ENCODE measurements around the gene NUS1.

DNA sequence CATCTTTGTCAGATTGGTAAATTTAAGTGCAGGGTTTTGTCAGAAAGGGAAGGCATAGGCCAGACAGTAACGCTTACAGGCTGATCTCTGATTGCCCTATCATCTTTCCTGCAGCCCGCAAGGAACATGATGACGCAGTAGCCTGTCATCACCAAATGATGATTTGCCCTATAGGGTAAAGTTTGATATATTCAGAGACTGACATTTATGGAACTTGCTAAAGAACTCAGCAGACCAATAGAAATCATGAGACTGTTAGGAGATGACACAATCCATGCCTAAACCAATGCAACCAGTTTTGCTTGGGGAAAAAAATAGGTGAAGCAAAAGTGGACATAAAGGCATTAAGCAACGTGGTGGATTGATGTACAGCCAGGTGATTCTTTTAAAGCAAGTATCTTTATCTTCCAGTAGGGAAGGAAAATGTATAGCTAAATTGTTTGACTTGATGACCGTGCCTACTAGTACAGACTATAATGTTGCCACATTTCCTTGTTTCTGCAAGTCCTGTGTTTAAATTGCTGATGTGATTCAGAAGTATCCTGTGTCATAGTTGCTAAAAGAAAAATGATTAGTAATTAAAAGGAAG, 2.4 kb downstream of the NUS1 start:
- TF ChIP-seq, protein P1, sequence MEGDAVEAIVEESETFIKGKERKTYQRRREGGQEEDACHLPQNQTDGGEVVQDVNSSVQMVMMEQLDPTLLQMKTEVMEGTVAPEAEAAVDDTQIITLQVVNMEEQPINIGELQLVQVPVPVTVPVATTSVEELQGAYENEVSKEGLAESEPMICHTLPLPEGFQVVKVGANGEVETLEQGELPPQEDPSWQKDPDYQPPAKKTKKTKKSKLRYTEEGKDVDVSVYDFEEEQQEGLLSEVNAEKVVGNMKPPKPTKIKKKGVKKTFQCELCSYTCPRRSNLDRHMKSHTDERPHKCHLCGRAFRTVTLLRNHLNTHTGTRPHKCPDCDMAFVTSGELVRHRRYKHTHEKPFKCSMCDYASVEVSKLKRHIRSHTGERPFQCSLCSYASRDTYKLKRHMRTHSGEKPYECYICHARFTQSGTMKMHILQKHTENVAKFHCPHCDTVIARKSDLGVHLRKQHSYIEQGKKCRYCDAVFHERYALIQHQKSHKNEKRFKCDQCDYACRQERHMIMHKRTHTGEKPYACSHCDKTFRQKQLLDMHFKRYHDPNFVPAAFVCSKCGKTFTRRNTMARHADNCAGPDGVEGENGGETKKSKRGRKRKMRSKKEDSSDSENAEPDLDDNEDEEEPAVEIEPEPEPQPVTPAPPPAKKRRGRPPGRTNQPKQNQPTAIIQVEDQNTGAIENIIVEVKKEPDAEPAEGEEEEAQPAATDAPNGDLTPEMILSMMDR (conservative IDR thresholded peaks at IDR 0.05; ENCODE audit: low read depth, low read length) = no peak
- TF ChIP-seq EZH2phosphoT487 (IDR thresholded peaks at IDR 0.05; ENCODE audit: borderline replicate concordance, low read length) = no peak
